AG10803 (cell line): Measurements from ENCODE around the gene RAP1A.
"Not testable (repeated sequence)": the region's sequence is repeated elsewhere in the genome, so short reads cannot be mapped to it uniquely, and the experiment has no call there.

Source experiments
- DNase-seq: peaks from one replicate; pipeline ENCODE4 v3.0.0; 2010; ENCODE audit warnings: low read depth
- H3K4me3 ChIP-seq: 2 replicates; pipeline ENCODE4 v1.5.1; 2011; ENCODE audit warnings: mild to moderate bottlenecking, low read length, control low read depth
- TF ChIP-seq, protein P1 (sequence below): conservative IDR thresholded peaks from 2 replicates; pipeline ENCODE4 v1.5.1; 2011; ENCODE audit warnings: mild to moderate bottlenecking, low read length, control low read depth, inconsistent platforms

RAP1A gene

DNA sequence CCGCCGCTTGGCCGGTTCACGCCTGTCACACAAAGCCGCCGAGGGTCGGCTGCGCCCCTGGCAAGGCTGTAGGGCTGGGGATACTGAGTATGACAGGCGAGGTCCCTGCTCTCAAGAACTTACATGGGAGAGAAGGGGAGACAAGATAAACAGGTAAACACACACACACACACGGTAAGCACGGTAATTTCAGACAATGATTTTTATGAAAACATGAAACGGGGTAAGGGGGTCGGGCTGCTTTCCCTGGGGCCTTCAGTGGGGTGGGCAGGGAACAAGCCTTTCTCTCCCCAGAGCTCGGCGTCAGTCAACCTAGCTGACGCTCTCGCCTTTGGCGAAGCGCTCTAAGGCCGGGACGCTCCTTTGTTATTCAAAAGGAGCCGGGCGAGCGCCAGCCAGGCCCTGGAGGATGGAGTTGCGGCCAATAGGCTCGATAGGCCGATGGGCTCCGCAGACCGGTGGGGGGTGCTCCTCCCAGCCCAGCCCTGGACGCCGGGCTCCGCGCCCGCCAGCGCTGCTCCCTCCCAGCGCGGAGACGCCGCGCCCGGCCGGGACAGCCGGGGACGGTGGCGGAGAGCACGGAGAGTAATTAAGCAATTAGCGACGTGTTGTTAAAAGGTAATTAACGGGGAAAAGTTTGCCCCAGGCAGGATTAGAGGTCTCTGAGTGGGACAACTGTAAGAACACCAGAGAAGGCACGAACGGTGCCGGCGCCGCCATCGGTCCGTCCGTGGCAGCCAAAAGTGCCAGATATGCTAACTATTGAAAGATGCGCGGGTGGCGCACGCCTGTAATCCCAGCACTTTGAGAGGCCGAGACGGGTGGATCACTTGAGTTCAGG is 120.6 kb downstream of the RAP1A start:
- TF ChIP-seq, protein P1, sequence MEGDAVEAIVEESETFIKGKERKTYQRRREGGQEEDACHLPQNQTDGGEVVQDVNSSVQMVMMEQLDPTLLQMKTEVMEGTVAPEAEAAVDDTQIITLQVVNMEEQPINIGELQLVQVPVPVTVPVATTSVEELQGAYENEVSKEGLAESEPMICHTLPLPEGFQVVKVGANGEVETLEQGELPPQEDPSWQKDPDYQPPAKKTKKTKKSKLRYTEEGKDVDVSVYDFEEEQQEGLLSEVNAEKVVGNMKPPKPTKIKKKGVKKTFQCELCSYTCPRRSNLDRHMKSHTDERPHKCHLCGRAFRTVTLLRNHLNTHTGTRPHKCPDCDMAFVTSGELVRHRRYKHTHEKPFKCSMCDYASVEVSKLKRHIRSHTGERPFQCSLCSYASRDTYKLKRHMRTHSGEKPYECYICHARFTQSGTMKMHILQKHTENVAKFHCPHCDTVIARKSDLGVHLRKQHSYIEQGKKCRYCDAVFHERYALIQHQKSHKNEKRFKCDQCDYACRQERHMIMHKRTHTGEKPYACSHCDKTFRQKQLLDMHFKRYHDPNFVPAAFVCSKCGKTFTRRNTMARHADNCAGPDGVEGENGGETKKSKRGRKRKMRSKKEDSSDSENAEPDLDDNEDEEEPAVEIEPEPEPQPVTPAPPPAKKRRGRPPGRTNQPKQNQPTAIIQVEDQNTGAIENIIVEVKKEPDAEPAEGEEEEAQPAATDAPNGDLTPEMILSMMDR, result no peak
- peak; percentile 69 for DNase-seq
- peak overlapping the region; percentile 67 for H3K4me3 ChIP-seq

DNA sequence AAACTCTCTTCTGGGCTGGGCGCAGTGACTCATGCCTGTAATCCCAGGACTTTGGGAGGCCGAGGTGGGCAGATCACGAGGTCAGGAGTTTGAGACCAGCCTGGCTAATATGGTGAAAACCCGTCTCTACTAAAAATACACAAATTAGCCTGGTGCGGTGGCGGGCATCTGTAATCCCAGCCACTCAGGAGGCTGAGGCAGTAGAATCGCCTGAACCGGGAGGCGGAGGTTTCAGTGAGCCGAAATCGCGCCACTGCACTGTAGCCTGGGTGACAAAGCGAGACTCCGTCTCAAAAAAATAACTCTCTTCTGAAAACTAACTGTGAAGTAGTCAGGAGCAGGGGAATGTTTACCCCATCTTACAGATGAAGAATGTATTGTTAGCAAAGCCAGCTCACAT is 122.7 kb downstream of the RAP1A start:
- DNase-seq, H3K4me3 ChIP-seq: not testable (repeated sequence)

DNA sequence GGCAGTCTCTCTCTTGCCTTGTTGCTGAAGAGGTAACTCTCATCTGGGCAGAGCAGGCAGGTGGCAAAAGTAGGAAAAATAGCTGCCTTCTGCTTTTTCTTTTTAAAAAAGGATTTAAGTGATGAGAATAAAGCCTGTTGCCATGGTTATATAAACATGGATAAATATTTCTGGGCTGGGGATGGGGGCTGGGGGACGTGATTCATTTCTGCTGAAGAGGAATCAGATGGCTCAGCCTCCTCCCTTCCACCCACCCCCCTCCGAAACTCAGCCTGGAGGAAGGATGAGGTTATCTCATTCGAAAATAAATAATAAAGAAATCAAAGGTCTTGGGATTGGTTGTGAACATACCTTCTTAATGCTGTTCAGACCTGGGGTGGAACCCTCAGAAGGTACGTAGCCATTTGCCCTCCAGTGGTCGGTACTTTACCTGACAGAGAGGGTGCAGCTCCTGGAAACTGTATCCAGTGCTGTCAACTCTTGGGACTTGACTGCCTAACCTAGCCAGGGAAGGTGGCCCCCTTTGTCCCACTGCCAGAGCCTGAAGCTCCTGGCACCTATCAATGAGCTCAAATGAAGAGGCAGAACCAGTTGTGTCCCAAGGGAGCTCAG is 123.5 kb downstream of the RAP1A start:
- DNase-seq, result no peak
- TF ChIP-seq, protein P1, result no peak
- no peak overlapping the region for H3K4me3 ChIP-seq

DNA sequence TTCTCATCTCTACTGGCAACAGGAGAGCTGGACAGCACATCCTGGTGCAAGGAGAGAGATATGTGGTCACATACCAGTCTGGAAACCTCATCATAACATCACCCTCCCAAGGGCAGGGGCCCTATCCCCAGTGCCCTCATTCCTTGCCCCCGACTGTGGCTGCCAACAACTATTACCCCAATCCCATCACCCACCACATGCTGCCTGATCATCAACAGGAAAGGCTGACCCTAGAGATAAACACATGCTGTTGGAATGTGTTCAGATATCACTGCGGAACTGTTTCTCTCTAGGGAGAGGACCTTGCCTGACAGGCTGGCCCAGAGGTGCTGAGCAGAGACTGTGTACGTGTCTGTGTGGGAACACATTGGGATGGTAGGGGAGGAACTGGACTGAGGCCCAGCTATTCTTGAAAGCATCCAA is 124.1 kb downstream of the RAP1A start:
- peak; percentile 73 for DNase-seq
- TF ChIP-seq, protein P1, result no peak
- no peak overlapping the region for H3K4me3 ChIP-seq

DNA sequence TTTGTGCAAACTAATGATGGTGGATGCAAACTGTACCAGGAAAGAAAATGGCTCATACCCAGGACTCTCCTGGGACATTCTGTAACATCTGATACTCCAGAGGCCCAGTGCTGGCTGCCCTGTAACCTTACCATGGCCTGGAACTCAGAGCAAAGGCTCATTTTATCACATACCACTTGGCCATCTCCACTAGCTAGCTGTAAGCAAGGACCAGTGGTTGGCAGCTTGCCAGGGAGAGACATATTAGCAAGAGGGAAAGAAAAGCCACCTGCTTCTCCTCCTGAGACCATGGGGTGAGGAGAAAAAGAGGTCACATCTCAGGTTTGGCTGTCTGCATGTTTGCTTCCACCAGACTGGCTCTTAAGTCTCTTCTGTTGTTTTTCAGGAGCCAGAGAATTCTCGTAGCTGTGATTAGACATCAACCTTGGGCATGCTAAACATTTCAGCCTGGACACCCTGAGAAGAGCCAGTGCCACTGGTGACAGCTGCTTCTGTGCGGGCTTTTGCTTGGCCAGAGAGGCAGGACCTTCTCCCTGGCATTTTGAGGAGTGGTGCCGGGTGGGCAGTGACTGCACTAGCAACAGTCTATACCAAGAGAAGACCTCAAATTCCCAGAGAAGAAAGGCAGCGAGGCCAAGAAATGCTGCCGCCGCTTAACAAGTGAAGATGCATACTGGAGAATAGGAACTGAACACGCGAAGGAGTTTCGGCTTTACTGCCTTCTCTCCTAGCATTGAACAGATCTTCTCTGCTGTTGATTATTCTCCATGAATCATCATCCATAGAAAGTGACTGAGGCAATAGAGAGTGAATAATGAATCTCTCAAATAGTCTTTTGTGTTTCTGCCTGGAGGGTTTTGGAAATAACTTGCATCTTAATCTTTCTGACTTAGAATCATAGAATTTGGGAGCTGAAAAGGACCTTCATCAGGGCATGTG is 126.4 kb downstream of the RAP1A start:
- no peak overlapping the region for H3K4me3 ChIP-seq
- DNase-seq, result no peak
- TF ChIP-seq, protein P1, result no peak

DNA sequence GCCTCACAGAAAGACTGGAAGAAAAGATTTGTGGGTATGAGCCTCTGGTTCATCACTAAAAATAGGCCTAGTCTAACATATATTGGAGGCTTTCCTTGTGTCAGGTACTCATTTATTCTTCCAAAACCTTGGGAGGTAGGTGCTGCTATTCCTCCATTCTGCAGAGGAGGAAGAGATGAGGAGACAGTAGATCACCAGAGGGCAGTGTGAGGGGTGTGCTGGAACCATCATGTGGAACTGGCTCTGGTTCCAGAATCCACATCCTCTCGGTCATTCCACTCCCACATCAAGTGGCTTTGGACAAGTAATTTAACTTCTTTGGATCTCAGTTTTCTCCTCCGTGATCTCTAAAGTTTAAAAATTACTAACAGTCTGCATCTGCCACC is 127.0 kb downstream of the RAP1A start:
- no peak for DNase-seq
- TF ChIP-seq, protein P1, result peak; percentile 17; the same call in 1 of the 2 replicates

DNA sequence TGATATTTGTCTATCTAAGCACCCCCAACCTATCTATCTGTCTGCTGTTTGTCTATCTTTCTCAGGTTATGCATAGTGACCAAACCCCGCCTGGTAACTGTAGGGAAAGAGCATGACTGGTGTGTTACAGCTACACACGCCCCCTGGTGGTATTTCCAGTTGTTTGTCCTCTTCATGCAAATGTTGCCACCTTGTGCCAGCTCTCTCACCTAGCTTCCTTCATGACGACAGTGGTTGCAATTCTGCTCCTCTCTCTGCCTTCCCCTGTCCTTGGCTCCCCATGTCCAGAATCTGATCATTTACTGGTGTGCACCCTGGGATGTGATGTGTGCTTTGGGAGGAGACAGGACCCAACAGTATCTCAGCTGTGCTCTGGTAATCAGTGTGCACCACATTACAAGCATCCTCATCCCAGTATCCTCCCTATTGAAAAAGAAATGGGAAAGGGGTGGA is 127.7 kb downstream of the RAP1A start:
- TF ChIP-seq, protein P1, result peak; percentile 69
- DNase-seq, result peak; percentile 70
- no peak overlapping the region for H3K4me3 ChIP-seq

More for the DNA sequence above, 127.0 kb downstream of the RAP1A start:
- no peak overlapping the region for H3K4me3 ChIP-seq
